ENCODE results near the gene GPR132. TPM values are rescaled to one million over a fixed set of nuclear protein-coding genes. Genes with fewer than 3 reads are reported as not detected.

Gene GPR132
- total RNA-seq, 1 experiment from 2014 or later, result not detected

DNA sequence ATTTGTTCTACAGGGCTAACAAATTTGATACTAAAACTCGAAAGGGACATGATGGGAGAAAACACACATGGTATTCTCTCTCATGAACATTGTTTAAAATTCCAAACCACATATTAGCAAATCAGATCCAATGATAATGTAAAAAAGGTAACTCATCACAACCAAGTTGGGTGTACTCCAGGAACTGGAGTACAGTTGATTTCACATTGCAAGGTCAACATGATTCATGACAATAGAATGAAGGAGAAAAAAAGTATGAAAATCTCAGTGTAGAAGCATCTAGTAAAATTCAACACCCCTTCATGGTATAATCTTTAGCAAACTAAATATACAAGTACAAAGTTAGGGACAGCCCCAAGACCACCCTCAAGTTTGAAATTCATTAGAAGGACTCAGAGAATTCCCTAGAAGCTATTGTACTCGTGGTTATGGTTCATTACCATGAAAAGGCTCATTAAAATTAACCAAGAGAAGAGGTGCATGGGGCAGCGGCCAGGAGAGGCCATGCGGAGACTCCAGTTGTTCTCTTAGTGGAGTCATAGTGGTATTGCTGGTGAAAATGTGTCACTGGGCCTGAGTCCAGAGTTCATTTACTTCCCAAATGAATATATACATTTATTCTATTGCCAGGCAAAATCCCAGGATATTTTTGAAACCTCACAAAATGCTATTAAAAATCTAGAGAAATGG is 41.3 kb downstream of the GPR132 start:
- DNase-seq, result no peak
- H3K4me2 ChIP-seq (ENCODE audit: low read depth, low read length, poor library complexity, severe bottlenecking), result no peak overlapping the region
- no peak overlapping the region for H2AFZ ChIP-seq (ENCODE audit: low read length)
- H3K4me3 ChIP-seq (ENCODE audit: low read length), result no peak overlapping the region
- H3K79me2 ChIP-seq (ENCODE audit: low read length), result peaks cover 25% of the 10 kb centered on the region
- H3K9me2 ChIP-seq (replicated peaks; ENCODE audit: insufficient read depth, low read length), result no peaks in the 10 kb centered on the region
- no peak overlapping the region for H3K9ac ChIP-seq (ENCODE audit: low read length)
- H4K20me1 ChIP-seq (ENCODE audit: insufficient read depth, low read depth, low read length), result peaks cover 14% of the 10 kb centered on the region
- no peaks in the 10 kb centered on the region for H3K27me3 ChIP-seq (ENCODE audit: low read length)
- no peaks in the 10 kb centered on the region for H3K36me3 ChIP-seq (ENCODE audit: insufficient read depth, low read length)
- peaks cover 31% of the 10 kb centered on the region for H3K4me1 ChIP-seq (ENCODE audit: low read length)
- no peaks in the 10 kb centered on the region for H3K9me3 ChIP-seq (ENCODE audit: low read length)
- H3K27ac ChIP-seq (ENCODE audit: low read length), result no peak overlapping the region

DNA sequence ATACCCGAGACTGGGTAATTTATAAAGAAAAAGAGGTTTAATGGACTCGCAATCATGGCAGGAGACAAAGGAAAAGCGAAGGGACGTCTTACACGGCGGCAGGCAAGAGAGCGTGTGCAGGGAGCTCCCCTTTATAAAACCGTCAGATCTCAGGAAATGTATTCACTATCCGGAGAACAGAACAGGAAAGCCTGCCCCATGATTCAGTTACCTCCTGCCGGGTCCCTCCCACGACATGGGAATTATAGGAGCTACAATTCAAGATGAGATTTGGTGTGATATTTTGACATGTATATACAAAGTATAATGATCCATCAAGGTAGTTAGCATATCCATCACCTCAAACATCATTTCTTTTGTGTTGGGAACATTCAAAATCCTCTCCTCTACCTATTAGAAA is 42.1 kb downstream of the GPR132 start:
- Histone ChIP-seq H3K9ac (ENCODE audit: low read length) (no peak overlapping the region), H3K36me3 (ENCODE audit: insufficient read depth, low read length) (0 out of 2 replicates have a peak, but pooled peaks cover 3% of the 10 kb centered on the region), H3K79me2 (ENCODE audit: low read length) (peaks cover 33% of the 10 kb centered on the region), H3K27ac (ENCODE audit: low read length) (no peak overlapping the region), H3K9me3 (ENCODE audit: low read length) (no peaks in the 10 kb centered on the region), H3K4me2 (ENCODE audit: low read depth, low read length, poor library complexity, severe bottlenecking) (no peak overlapping the region), H3K27me3 (ENCODE audit: low read length) (no peaks in the 10 kb centered on the region), H4K20me1 (ENCODE audit: insufficient read depth, low read depth, low read length) (peaks cover 20% of the 10 kb centered on the region), H3K4me1 (ENCODE audit: low read length) (peaks cover 39% of the 10 kb centered on the region), H3K9me2 (replicated peaks; ENCODE audit: insufficient read depth, low read length) (no peaks in the 10 kb centered on the region), H2AFZ (ENCODE audit: low read length) (no peak overlapping the region), H3K4me3 (ENCODE audit: low read length) (no peak overlapping the region)
- DNase-seq, result no peak

DNA sequence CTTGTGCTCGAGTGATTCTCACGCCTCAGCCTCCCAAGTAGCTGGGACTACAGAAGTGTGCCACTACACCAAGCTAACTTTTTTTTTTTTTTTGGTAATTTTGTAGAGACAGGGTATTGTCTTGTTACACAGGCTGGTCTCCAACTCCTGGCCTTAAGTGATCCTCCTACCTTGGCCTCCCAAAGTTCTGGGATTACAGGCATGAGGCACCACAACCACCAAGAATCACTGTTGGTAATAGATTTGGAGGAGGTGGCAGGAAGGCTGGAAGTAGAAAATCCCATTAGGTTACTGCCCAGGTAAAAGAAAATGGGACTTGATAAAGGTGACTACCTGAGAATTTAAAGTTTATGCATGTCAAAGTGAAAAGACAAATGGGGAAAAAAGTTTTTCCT is 43.0 kb downstream of the GPR132 start:
- Histone ChIP-seq H3K9me3 (ENCODE audit: low read length) (no peaks in the 10 kb centered on the region), H3K4me1 (ENCODE audit: low read length) (peaks cover 45% of the 10 kb centered on the region), H3K36me3 (ENCODE audit: insufficient read depth, low read length) (0 out of 2 replicates have a peak, but pooled peaks cover 4% of the 10 kb centered on the region), H4K20me1 (ENCODE audit: insufficient read depth, low read depth, low read length) (peaks cover 25% of the 10 kb centered on the region), H3K79me2 (ENCODE audit: low read length) (peaks cover 42% of the 10 kb centered on the region), H3K9ac (ENCODE audit: low read length) (peak overlapping the region; percentile 81), H2AFZ (ENCODE audit: low read length) (no peak overlapping the region), H3K4me3 (ENCODE audit: low read length) (peak overlapping the region; percentile 75), H3K4me2 (ENCODE audit: low read depth, low read length, poor library complexity, severe bottlenecking) (peak overlapping the region; percentile 82), H3K9me2 (replicated peaks; ENCODE audit: insufficient read depth, low read length) (no peaks in the 10 kb centered on the region), H3K27me3 (ENCODE audit: low read length) (no peaks in the 10 kb centered on the region), H3K27ac (ENCODE audit: low read length) (no peak overlapping the region)
- DNase-seq, result no peak

DNA sequence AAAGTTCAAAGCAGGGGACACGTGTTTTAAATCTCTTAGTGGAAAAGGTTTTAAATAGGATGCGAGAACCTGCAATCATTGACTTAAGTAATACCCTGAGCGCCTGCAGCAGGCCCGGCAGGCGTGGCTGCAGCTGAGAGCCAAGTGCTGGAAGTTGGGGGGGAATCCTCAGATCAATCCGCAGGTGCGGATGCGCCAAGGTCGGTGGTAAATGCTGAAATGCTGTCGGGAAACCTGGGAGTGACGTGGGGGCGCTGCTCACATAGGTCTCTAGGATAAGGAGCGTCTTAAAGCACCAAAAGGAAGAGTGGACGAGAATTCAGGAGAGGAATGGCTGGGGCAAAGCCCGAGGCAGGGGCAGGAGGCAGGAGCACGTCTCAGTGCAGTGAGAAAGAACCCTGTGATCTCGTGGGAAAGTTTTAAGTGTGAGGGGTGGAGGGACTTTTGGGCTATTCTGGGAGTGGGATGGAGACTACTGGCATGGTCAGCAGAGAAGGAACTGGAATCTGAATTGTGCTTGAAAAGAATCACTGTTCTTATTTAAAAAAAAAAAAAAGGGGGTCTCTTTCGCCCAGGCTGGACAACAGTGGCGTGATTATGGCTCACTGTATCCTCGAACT is 43.5 kb downstream of the GPR132 start:
- Histone ChIP-seq H3K4me1 (ENCODE audit: low read length) (peaks cover 46% of the 10 kb centered on the region), H3K4me3 (ENCODE audit: low read length) (peak overlapping the region; percentile 75), H3K4me2 (ENCODE audit: low read depth, low read length, poor library complexity, severe bottlenecking) (peak overlapping the region; percentile 82), H3K9me2 (replicated peaks; ENCODE audit: insufficient read depth, low read length) (no peaks in the 10 kb centered on the region), H3K27me3 (ENCODE audit: low read length) (no peaks in the 10 kb centered on the region), H3K9ac (ENCODE audit: low read length) (peak overlapping the region; percentile 81), H4K20me1 (ENCODE audit: insufficient read depth, low read depth, low read length) (peaks cover 28% of the 10 kb centered on the region), H3K36me3 (ENCODE audit: insufficient read depth, low read length) (0 out of 2 replicates have a peak, but pooled peaks cover 4% of the 10 kb centered on the region), H3K79me2 (ENCODE audit: low read length) (peaks cover 47% of the 10 kb centered on the region), H3K9me3 (ENCODE audit: low read length) (no peaks in the 10 kb centered on the region), H3K27ac (ENCODE audit: low read length) (peak overlapping the region; percentile 60), H2AFZ (ENCODE audit: low read length) (peak overlapping the region; percentile 29)
- DNase-seq, result peak; percentile 88

DNA sequence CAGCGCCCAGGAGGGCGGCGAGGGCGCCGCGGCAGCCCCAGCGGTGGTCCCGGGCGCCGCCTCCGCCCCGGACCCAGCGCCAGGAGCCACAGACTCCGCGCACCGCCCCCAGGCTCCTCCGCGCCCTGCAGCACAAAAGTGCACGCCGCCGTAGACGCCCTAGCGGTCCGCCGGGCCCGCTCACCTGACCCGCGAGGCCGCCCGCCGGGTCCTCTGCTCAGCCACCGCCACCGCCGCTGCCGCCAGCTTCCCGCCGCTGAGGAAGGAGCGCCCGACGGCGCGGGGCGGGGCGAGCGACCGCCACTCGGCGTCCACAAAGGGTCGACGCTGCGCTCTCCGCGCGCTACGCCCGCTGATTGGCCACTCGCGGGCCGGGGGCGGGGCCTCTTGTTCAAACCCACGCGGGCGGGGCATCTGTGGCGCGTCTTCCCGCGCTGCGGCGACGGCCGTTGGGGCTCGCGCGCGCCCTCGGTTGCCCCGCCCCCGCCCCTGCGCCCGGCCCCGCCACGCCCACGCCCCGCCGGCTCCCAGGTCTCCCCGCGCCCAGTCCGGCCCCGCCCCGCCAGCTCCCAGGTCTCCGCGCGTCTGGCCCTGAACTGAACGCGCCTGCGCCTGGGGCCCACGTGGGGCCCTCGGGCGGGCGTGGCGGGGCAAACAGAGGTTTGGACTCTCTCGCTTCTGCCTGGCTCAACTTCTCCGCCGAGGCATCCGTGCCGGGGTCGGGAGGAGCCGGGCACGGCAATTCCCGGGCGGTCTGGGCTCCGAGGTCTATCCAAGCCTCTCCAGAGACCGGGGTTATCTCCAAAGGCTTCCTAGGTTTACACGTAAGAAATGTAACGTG is 44.2 kb downstream of the GPR132 start, which contains the start of gene CDCA4:
Gene CDCA4, minus strand, starts transcription at position 269 of the 841 bp plus-strand sequence. CDS start 9,154 bp downstream, outside the sequence.
- Histone ChIP-seq H3K4me2 (ENCODE audit: low read depth, low read length, poor library complexity, severe bottlenecking) (peak within 1 kb of the TSS; percentile 94), H3K27ac (ENCODE audit: low read length) (peak within 1 kb of the TSS; percentile 73), H3K4me1 (ENCODE audit: low read length) (peaks cover 53% of the 10 kb centered on the region), H3K79me2 (ENCODE audit: low read length) (peaks cover 54% of the 10 kb centered on the region), H3K9me3 (ENCODE audit: low read length) (no peaks in the 10 kb centered on the region), H3K9me2 (replicated peaks; ENCODE audit: insufficient read depth, low read length) (no peaks in the 10 kb centered on the region), H4K20me1 (ENCODE audit: insufficient read depth, low read depth, low read length) (peaks cover 35% of the 10 kb centered on the region), H3K9ac (ENCODE audit: low read length) (peak within 1 kb of the TSS; percentile 96), H3K4me3 (ENCODE audit: low read length) (peak within 1 kb of the TSS; percentile 95), H3K27me3 (ENCODE audit: low read length) (no peaks in the 10 kb centered on the region), H3K36me3 (ENCODE audit: insufficient read depth, low read length) (peaks cover 7% of the 10 kb centered on the region; the same call in 1 of the 2 replicates), H2AFZ (ENCODE audit: low read length) (peak within 1 kb of the TSS; percentile 29)
- DNase-seq, result peak; percentile 100

DNA sequence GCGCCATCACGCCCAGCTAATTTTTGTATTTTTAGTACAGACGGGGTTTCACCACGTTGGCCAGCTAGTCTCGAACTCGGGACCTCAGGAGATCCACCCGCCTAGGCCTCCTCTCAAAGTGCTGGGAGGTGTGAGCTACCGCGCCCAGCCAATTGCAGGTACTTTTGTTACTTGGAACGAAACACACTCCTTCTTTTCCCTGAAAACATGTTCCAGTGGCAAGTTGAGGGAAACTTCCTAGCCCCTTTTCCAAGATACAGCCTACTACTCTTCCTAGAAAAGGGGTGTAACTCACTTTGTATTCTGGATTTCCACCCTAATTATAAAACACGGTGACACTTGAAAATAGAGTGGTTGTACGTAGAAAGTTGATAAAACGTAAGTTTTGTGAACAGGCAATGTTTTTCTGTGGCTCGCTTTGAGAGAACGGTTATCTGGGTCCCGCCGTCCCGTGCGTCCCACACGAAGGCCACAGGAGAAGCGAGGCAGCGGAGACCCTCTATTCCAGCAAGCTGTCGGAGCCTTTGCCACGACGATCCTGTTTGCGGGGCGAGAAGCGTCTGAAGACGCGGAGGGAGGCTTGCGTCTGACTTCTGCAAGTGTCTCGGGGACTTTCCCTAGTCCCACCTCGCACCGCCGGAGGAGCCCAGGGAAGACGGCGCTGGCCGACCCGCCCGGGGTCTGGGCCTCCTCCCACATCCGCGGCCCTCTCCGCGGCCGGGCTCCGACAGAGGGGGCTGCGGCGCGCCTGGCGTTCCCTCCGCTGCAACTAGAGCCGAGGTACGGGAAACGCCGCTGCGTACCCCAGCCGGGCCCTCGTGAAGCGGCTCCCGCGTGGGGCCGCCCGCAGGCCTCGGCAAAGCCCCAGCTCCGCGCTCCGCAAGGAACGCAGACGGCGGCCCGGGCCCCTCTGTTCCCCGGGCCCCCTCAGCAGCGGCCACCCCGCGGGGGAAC is 45.1 kb downstream of the GPR132 start:
- Histone ChIP-seq H3K36me3 (ENCODE audit: insufficient read depth, low read length) (peaks cover 7% of the 10 kb centered on the region; the same call in 1 of the 2 replicates), H3K79me2 (ENCODE audit: low read length) (peaks cover 63% of the 10 kb centered on the region), H3K9me3 (ENCODE audit: low read length) (no peaks in the 10 kb centered on the region), H3K9ac (ENCODE audit: low read length) (peak overlapping the region; percentile 96), H3K9me2 (replicated peaks; ENCODE audit: insufficient read depth, low read length) (no peaks in the 10 kb centered on the region), H3K27me3 (ENCODE audit: low read length) (no peaks in the 10 kb centered on the region), H3K27ac (ENCODE audit: low read length) (peak overlapping the region; percentile 73), H3K4me1 (ENCODE audit: low read length) (peaks cover 62% of the 10 kb centered on the region), H2AFZ (ENCODE audit: low read length) (no peak overlapping the region), H4K20me1 (ENCODE audit: insufficient read depth, low read depth, low read length) (peaks cover 42% of the 10 kb centered on the region), H3K4me2 (ENCODE audit: low read depth, low read length, poor library complexity, severe bottlenecking) (peak overlapping the region; percentile 94), H3K4me3 (ENCODE audit: low read length) (peak overlapping the region; percentile 95)
- DNase-seq, result peak; percentile 79

DNA sequence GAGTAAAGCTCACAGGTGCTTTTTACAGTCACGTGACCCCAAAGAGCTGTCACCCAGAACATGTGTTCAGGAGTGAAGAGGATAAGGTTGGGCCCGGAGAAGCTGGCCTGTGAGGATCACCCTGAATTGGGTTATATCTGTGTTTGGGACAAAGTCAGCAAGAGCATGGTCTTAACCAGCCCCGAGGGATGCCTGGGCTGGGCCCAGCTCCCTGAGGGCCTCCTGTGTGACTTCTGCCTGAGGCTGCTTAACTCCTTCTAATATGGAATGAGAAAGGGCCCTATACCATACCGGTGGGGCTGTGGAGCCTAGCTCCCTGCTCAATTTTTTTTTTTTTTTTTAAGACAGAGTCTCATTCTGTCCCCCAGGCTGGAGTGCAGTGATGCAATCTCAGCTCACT is 46.8 kb downstream of the GPR132 start:
- no peaks in the 10 kb centered on the region for H3K9me2 ChIP-seq (replicated peaks; ENCODE audit: insufficient read depth, low read length)
- H3K4me2 ChIP-seq (ENCODE audit: low read depth, low read length, poor library complexity, severe bottlenecking), result peak overlapping the region; percentile 94
- peak overlapping the region; percentile 96 for H3K9ac ChIP-seq (ENCODE audit: low read length)
- H2AFZ ChIP-seq (ENCODE audit: low read length), result no peak overlapping the region
- peaks cover 79% of the 10 kb centered on the region for H3K4me1 ChIP-seq (ENCODE audit: low read length)
- H3K9me3 ChIP-seq (ENCODE audit: low read length), result no peaks in the 10 kb centered on the region
- H4K20me1 ChIP-seq (ENCODE audit: insufficient read depth, low read depth, low read length), result peaks cover 59% of the 10 kb centered on the region
- DNase-seq, result peak; percentile 58
- H3K36me3 ChIP-seq (ENCODE audit: insufficient read depth, low read length), result peaks cover 7% of the 10 kb centered on the region; the same call in 1 of the 2 replicates
- H3K27me3 ChIP-seq (ENCODE audit: low read length), result no peaks in the 10 kb centered on the region
- peak overlapping the region; percentile 95; the same call in 1 of the 2 replicates for H3K4me3 ChIP-seq (ENCODE audit: low read length)
- H3K79me2 ChIP-seq (ENCODE audit: low read length), result peaks cover 80% of the 10 kb centered on the region
- H3K27ac ChIP-seq (ENCODE audit: low read length), result peak overlapping the region; percentile 73

Data from Karpas-422 (cell line).